Neuron (in vitro differentiated cells): ENCODE results near the gene SNX32.

ENCODE experiments used
- H2AFZ ChIP-seq: one replicate; pipeline ENCODE4 v1.6.1; 2013; ENCODE audit warnings: low read depth, mild to moderate bottlenecking, inconsistent platforms, low read length, moderate library complexity
- H3K27me3 ChIP-seq: one replicate; pipeline ENCODE4 v1.6.1; 2013; ENCODE audit warnings: low read length; ENCODE audit not compliant: insufficient read depth
- H3K36me3 ChIP-seq: one replicate; pipeline ENCODE4 v1.6.1; 2013; ENCODE audit warnings: low read length; ENCODE audit not compliant: insufficient read depth
- H3K4me1 ChIP-seq: one replicate; pipeline ENCODE4 v1.6.1; 2013; ENCODE audit warnings: low read length; ENCODE audit not compliant: insufficient read depth
- H3K4me3 ChIP-seq: 2 replicates; pipeline ENCODE4 v1.5.1; 2013; ENCODE audit warnings: mild to moderate bottlenecking, low read length, moderate library complexity
- H3K9me3 ChIP-seq: one replicate; pipeline ENCODE4 v1.6.1; 2013; ENCODE audit warnings: low read length

SNX32 gene

GRCh38 chr11:65859812-65860277 is 26.1 kb downstream of the SNX32 start:
- peaks cover 54% of the 10 kb centered on the region for H3K36me3 ChIP-seq
- no peaks in the 10 kb centered on the region for H3K27me3 ChIP-seq
- no peak overlapping the region for H2AFZ ChIP-seq
- peak overlapping the region; percentile 92 for H3K4me3 ChIP-seq
- H3K9me3 ChIP-seq: no peaks in the 10 kb centered on the region
- peaks cover 29% of the 10 kb centered on the region for H3K4me1 ChIP-seq

- peaks cover 29% of the 10 kb centered on the region for H3K4me1 ChIP-seq
- no peak within 1 kb of the TSS for H2AFZ ChIP-seq
- H3K27me3 ChIP-seq: no peaks in the 10 kb centered on the region
- H3K9me3 ChIP-seq: no peaks in the 10 kb centered on the region
- peaks cover 54% of the 10 kb centered on the region for H3K36me3 ChIP-seq
- H3K4me3 ChIP-seq: peak within 1 kb of the TSS; percentile 92
These were observed 26.8 kb downstream of the SNX32 start, which contains the start of gene MUS81 for GRCh38 chr11:65860278-65861164. MUS81 (plus strand) TSS chr11:65860433; CDS start chr11:65860754, 321 bp downstream.

GRCh38 chr11:65861165-65861505 is 27.4 kb downstream of the SNX32 start:
- Histone ChIP-seq H3K27me3 (no peaks in the 10 kb centered on the region), H3K4me3 (peak overlapping the region; percentile 92), H3K9me3 (no peaks in the 10 kb centered on the region), H3K4me1 (peaks cover 25% of the 10 kb centered on the region), H3K36me3 (peaks cover 54% of the 10 kb centered on the region), H2AFZ (no peak overlapping the region)

- Histone ChIP-seq H3K9me3 (no peaks in the 10 kb centered on the region), H3K27me3 (no peaks in the 10 kb centered on the region), H2AFZ (no peak overlapping the region), H3K4me1 (peaks cover 20% of the 10 kb centered on the region), H3K36me3 (peaks cover 51% of the 10 kb centered on the region), H3K4me3 (peak overlapping the region; percentile 92)
These were observed 27.9 kb downstream of the SNX32 start for GRCh38 chr11:65861533-65862183.

GRCh38 chr11:65862191-65862735 is 28.5 kb downstream of the SNX32 start:
- Histone ChIP-seq H3K4me3 (no peak overlapping the region), H2AFZ (no peak overlapping the region), H3K27me3 (no peaks in the 10 kb centered on the region), H3K36me3 (peaks cover 56% of the 10 kb centered on the region), H3K9me3 (no peaks in the 10 kb centered on the region), H3K4me1 (peaks cover 19% of the 10 kb centered on the region)

- Histone ChIP-seq H3K4me3 (no peak overlapping the region), H2AFZ (no peak overlapping the region), H3K9me3 (no peaks in the 10 kb centered on the region), H3K4me1 (peaks cover 19% of the 10 kb centered on the region), H3K27me3 (no peaks in the 10 kb centered on the region), H3K36me3 (peaks cover 56% of the 10 kb centered on the region)
These were observed 29.5 kb downstream of the SNX32 start for GRCh38 chr11:65862941-65863888.

GRCh38 chr11:65863889-65864705 is 30.3 kb downstream of the SNX32 start:
- H3K9me3 ChIP-seq: no peaks in the 10 kb centered on the region
- no peaks in the 10 kb centered on the region for H3K27me3 ChIP-seq
- H3K4me3 ChIP-seq: no peak overlapping the region
- no peak overlapping the region for H2AFZ ChIP-seq
- peaks cover 56% of the 10 kb centered on the region for H3K36me3 ChIP-seq
- H3K4me1 ChIP-seq: peaks cover 12% of the 10 kb centered on the region

GRCh38 chr11:65864706-65865471 is 31.1 kb downstream of the SNX32 start:
- Histone ChIP-seq H3K36me3 (peaks cover 56% of the 10 kb centered on the region), H3K27me3 (no peaks in the 10 kb centered on the region), H3K9me3 (no peaks in the 10 kb centered on the region), H3K4me3 (no peak overlapping the region), H2AFZ (no peak overlapping the region), H3K4me1 (peaks cover 15% of the 10 kb centered on the region)

- H3K27me3 ChIP-seq: no peaks in the 10 kb centered on the region
- H3K4me3 ChIP-seq: no peak overlapping the region
- peaks cover 19% of the 10 kb centered on the region for H3K4me1 ChIP-seq
- peaks cover 56% of the 10 kb centered on the region for H3K36me3 ChIP-seq
- H3K9me3 ChIP-seq: no peaks in the 10 kb centered on the region
- no peak overlapping the region for H2AFZ ChIP-seq
These were observed 31.9 kb downstream of the SNX32 start for GRCh38 chr11:65865550-65866172.

GRCh38 chr11:65866509-65867283 is 32.9 kb downstream of the SNX32 start:
- peaks cover 51% of the 10 kb centered on the region for H3K36me3 ChIP-seq
- no peak overlapping the region for H3K4me3 ChIP-seq
- H3K9me3 ChIP-seq: no peaks in the 10 kb centered on the region

More at GRCh38 chr11:65866509-65867283, 32.9 kb downstream of the SNX32 start:
- H3K27me3 ChIP-seq: no peaks in the 10 kb centered on the region
- H3K4me1 ChIP-seq: peaks cover 16% of the 10 kb centered on the region
- no peak overlapping the region for H2AFZ ChIP-seq
